Hepatocyte (in vitro differentiated cells): Measurements from ENCODE around the gene IMMP2L. TPM values are rescaled to one million over a fixed set of nuclear protein-coding genes. Genes with fewer than 3 reads are reported as not detected.

Source experiments
- DNase-seq: peaks from one replicate; pipeline ENCODE4 v3.0.0-alpha.2; 2016; ENCODE audit warnings: low spot score
- H2AFZ ChIP-seq: fragments of 200-600 bp; sonication (generic); 2 replicates; pipeline ENCODE4 v1.6.0; 2016; ENCODE audit warnings: antibody characterized with exemption, mild to moderate bottlenecking
- H3K27ac ChIP-seq: fragments of 200-600 bp; sonication (generic); 2 replicates; pipeline ENCODE4 v1.5.1; 2016; ENCODE audit warnings: mild to moderate bottlenecking
- H3K27me3 ChIP-seq: fragments of 200-600 bp; sonication (generic); 2 replicates; pipeline ENCODE4 v1.6.1; 2016
- H3K36me3 ChIP-seq: fragments of 200-600 bp; sonication (generic); replicated peaks from 2 replicates; pipeline ENCODE4 v1.5.1; 2016; ENCODE audit warnings: low read depth; ENCODE audit not compliant: insufficient read depth
- H3K4me1 ChIP-seq: fragments of 200-600 bp; sonication (generic); 2 replicates; pipeline ENCODE4 v1.5.1; 2016; ENCODE audit warnings: mild to moderate bottlenecking, moderate library complexity; ENCODE audit not compliant: insufficient read depth
- H3K4me2 ChIP-seq: fragments of 200-600 bp; sonication (generic); 2 replicates; pipeline ENCODE4 v1.6.0; 2016
- H3K4me3 ChIP-seq: fragments of 200-600 bp; sonication (generic); 2 replicates; pipeline ENCODE4 v1.5.1; 2016; ENCODE audit warnings: mild to moderate bottlenecking
- H3K79me2 ChIP-seq: fragments of 200-600 bp; sonication (generic); 2 replicates; pipeline ENCODE4 v1.6.0; 2017; ENCODE audit warnings: mild to moderate bottlenecking
- H3K9me2 ChIP-seq: fragments of 200-600 bp; sonication (generic); replicated peaks from 2 replicates; pipeline ENCODE4 v1.6.0; 2017; ENCODE audit warnings: mild to moderate bottlenecking; ENCODE audit not compliant: insufficient read depth
- H3K9me3 ChIP-seq: fragments of 200-600 bp; sonication (generic); 2 replicates; pipeline ENCODE4 v1.5.1; 2016; ENCODE audit warnings: low read depth, mild to moderate bottlenecking
- H4K20me1 ChIP-seq: fragments of 200-600 bp; sonication (generic); 2 replicates; pipeline ENCODE4 v1.6.0; 2016; ENCODE audit warnings: mild to moderate bottlenecking; ENCODE audit not compliant: insufficient read depth, poor library complexity, severe bottlenecking
- CTCF ChIP-seq: fragments of 200-600 bp; sonication (generic); IDR thresholded peaks from 2 replicates; pipeline ENCODE4 v1.5.1; 2016; ENCODE audit warnings: antibody characterized with exemption, mild to moderate bottlenecking; ENCODE audit not compliant: poor library complexity
- EZH2 ChIP-seq: fragments of 200-600 bp; sonication (generic); IDR thresholded peaks from 2 replicates; pipeline ENCODE4 v1.6.1; 2016; ENCODE audit warnings: antibody characterized with exemption, mild to moderate bottlenecking, borderline replicate concordance
- EZH2phosphoT487 ChIP-seq: fragments of 200-600 bp; sonication (generic); IDR thresholded peaks from one replicate; pipeline ENCODE4 v1.6.1; 2018; ENCODE audit warnings: antibody characterized with exemption, mild to moderate bottlenecking, low read depth, moderate library complexity; ENCODE audit not compliant: unreplicated experiment, severe bottlenecking
- WGBS: methylation state at CpG from one replicate; pipeline ENCODE4 v1.1.6; 2016; ENCODE audit warnings: low lambda C conversion rate; ENCODE audit errors: missing lambda C conversion rate; 5-methylcytosine and 5-hydroxymethylcytosine counted together
- polyA plus RNA-seq: library from polyadenylated mRNA; unstranded; fragments of >200 nt; fragmentation: Nextera tagmentation; extraction: Ambion mirVana; gene quantifications from 2 replicates; pipeline ENCODE4 v1.2.1, GENCODE V29; 2016
- total RNA-seq: library from RNA; depleted of rRNA; stranded (reverse); fragments of >200 nt; gene quantifications from 2 replicates; pipeline ENCODE4 v1.2.3, GENCODE V29; 2014

Gene IMMP2L
- total and polyA plus RNA-seq, 2 experiments from 2014 or later, result 13.3 to 17.6 TPM

GRCh38 chr7:111098926-111099250 lies 463.4 kb downstream of the IMMP2L start:
- no peak for TF ChIP-seq EZH2phosphoT487
- H3K27ac ChIP-seq, result no peak overlapping the region
- 27% methylated on average over 1 of the region's 1 CpG for WGBS
- no peaks in the 10 kb centered on the region for H3K36me3 ChIP-seq
- no peaks in the 10 kb centered on the region for H3K9me2 ChIP-seq
- H3K79me2 ChIP-seq, result no peaks in the 10 kb centered on the region
- no peak overlapping the region for H3K4me2 ChIP-seq
- no peak for DNase-seq
- H3K4me3 ChIP-seq, result no peak overlapping the region
- H3K9me3 ChIP-seq, result no peaks in the 10 kb centered on the region
- peaks cover 7% of the 10 kb centered on the region for H3K4me1 ChIP-seq
- no peaks in the 10 kb centered on the region for H3K27me3 ChIP-seq
- H2AFZ ChIP-seq, result no peak overlapping the region
- H4K20me1 ChIP-seq, result no peaks in the 10 kb centered on the region

GRCh38 chr7:111098011-111098925 lies 464.0 kb downstream of the IMMP2L start:
- DNase-seq, result peak; percentile 67
- no peak overlapping the region for H3K27ac ChIP-seq
- 26% methylated on average over 10 of the region's 10 CpGs for WGBS
- H3K79me2 ChIP-seq, result no peaks in the 10 kb centered on the region
- H2AFZ ChIP-seq, result no peak overlapping the region
- TF ChIP-seq EZH2 (no peak), EZH2phosphoT487 (no peak), CTCF (peak; percentile 72)
- peak overlapping the region; percentile 57 for H3K4me2 ChIP-seq
- H3K4me3 ChIP-seq, result no peak overlapping the region
- no peaks in the 10 kb centered on the region for H3K27me3 ChIP-seq
- H3K9me2 ChIP-seq, result no peaks in the 10 kb centered on the region
- peaks cover 7% of the 10 kb centered on the region for H3K4me1 ChIP-seq
- no peaks in the 10 kb centered on the region for H4K20me1 ChIP-seq
- H3K36me3 ChIP-seq, result no peaks in the 10 kb centered on the region
- no peaks in the 10 kb centered on the region for H3K9me3 ChIP-seq

GRCh38 chr7:111096997-111097396 lies 465.3 kb downstream of the IMMP2L start:
- Histone ChIP-seq H3K36me3 (no peaks in the 10 kb centered on the region), H3K27ac (no peak overlapping the region), H3K4me1 (peaks cover 7% of the 10 kb centered on the region), H4K20me1 (no peaks in the 10 kb centered on the region), H3K9me2 (no peaks in the 10 kb centered on the region), H2AFZ (no peak overlapping the region), H3K4me3 (no peak overlapping the region), H3K79me2 (no peaks in the 10 kb centered on the region), H3K9me3 (no peaks in the 10 kb centered on the region), H3K27me3 (no peaks in the 10 kb centered on the region), H3K4me2 (no peak overlapping the region)
- 76% methylated on average over 3 of the region's 3 CpGs for WGBS
- DNase-seq, result no peak
- TF ChIP-seq EZH2 (no peak), EZH2phosphoT487 (no peak), CTCF (no peak)

GRCh38 chr7:111094419-111094818 lies 467.9 kb downstream of the IMMP2L start:
- Histone ChIP-seq H3K4me1 (peaks cover 10% of the 10 kb centered on the region), H2AFZ (no peak overlapping the region), H3K9me3 (no peaks in the 10 kb centered on the region), H3K4me2 (peak overlapping the region; percentile 66), H3K36me3 (no peaks in the 10 kb centered on the region), H3K27ac (no peak overlapping the region), H3K9me2 (no peaks in the 10 kb centered on the region), H3K4me3 (no peak overlapping the region), H3K79me2 (no peaks in the 10 kb centered on the region), H4K20me1 (no peaks in the 10 kb centered on the region), H3K27me3 (no peaks in the 10 kb centered on the region)
- TF ChIP-seq EZH2phosphoT487, result no peak
- TF ChIP-seq CTCF, result no peak
- no peak for TF ChIP-seq EZH2
- DNase-seq, result no peak
- 52% methylated on average over 1 of the region's 1 CpG for WGBS
